ENCODE measurements around the gene PCDHA4. TPM values are rescaled to one million over a fixed set of nuclear protein-coding genes. Genes with fewer than 3 reads are reported as not detected.

The PCDHA4 gene
- total RNA-seq, 1 donor from 2014 or later, result 9.7 TPM

- Mint-ChIP-seq H3K4me3 (peak within 1 kb of the TSS; percentile 5), H3K4me1 (no peaks in the 10 kb centered on the region), H3K36me3 (peaks cover 24% of the 10 kb centered on the region), H3K27ac (no peak within 1 kb of the TSS), H3K9me3 (peaks cover 33% of the 10 kb centered on the region), H3K27me3 (ENCODE audit: insufficient read depth, low read depth) (peaks cover 2% of the 10 kb centered on the region)
- H3K27me3 ChIP-seq, result no peaks in the 10 kb centered on the region
- DNase-seq (ENCODE audit: low spot score), result peak; percentile 76
- H3K4me3 ChIP-seq, result peak within 1 kb of the TSS; percentile 60
- H3K36me3 ChIP-seq, result no peaks in the 10 kb centered on the region
- no peaks in the 10 kb centered on the region for H3K79me2 ChIP-seq (ENCODE audit: low read depth)
- no peaks in the 10 kb centered on the region for H3K4me1 ChIP-seq
- no peaks in the 10 kb centered on the region for H4K20me1 ChIP-seq (ENCODE audit: low read depth)
- peaks cover 5% of the 10 kb centered on the region for H3K9me3 ChIP-seq (ENCODE audit: low read depth)
- H3F3A ChIP-seq (ENCODE audit: low read depth), result no peaks in the 10 kb centered on the region
- H3K9ac ChIP-seq, result no peak within 1 kb of the TSS
- no peak within 1 kb of the TSS for H3K27ac ChIP-seq
- peak within 1 kb of the TSS; percentile 92 for H2AFZ ChIP-seq (replicated peaks)
- TF ChIP-seq CTCF (IDR thresholded peaks at IDR 0.05) (peak; percentile 72), EZH2phosphoT487 (IDR thresholded peaks at IDR 0.05) (no peak)
- peak within 1 kb of the TSS; percentile 76 for H3K4me2 ChIP-seq
Measured at GRCh38 chr5:140855772-140856674, 49.2 kb downstream of the PCDHA4 start, which contains the start of gene PCDHA10. PCDHA10 (plus strand) TSS chr5:140855897; CDS start chr5:140856049, 152 bp downstream.

GRCh38 chr5:140857177-140857986, 50.5 kb downstream of the PCDHA4 start:
- no peaks in the 10 kb centered on the region for H3K4me1 ChIP-seq
- no peak overlapping the region for H3K27ac ChIP-seq
- Mint-ChIP-seq H3K27me3 (ENCODE audit: insufficient read depth, low read depth) (peaks cover 5% of the 10 kb centered on the region), H3K9me3 (peaks cover 46% of the 10 kb centered on the region), H3K4me1 (no peaks in the 10 kb centered on the region), H3K27ac (no peak overlapping the region), H3K36me3 (peaks cover 35% of the 10 kb centered on the region), H3K4me3 (no peak overlapping the region)
- no peak overlapping the region for H3K4me2 ChIP-seq
- DNase-seq (ENCODE audit: low spot score), result no peak
- no peaks in the 10 kb centered on the region for H3K27me3 ChIP-seq
- no peaks in the 10 kb centered on the region for H3F3A ChIP-seq (ENCODE audit: low read depth)
- no peaks in the 10 kb centered on the region for H3K79me2 ChIP-seq (ENCODE audit: low read depth)
- H2AFZ ChIP-seq (replicated peaks), result no peak overlapping the region
- H3K4me3 ChIP-seq, result no peak overlapping the region
- H4K20me1 ChIP-seq (ENCODE audit: low read depth), result no peaks in the 10 kb centered on the region
- no peaks in the 10 kb centered on the region for H3K36me3 ChIP-seq
- H3K9ac ChIP-seq, result no peak overlapping the region
- TF ChIP-seq EZH2 (IDR thresholded peaks at IDR 0.05), result no peak
- TF ChIP-seq EZH2phosphoT487 (IDR thresholded peaks at IDR 0.05), result no peak
- no peak for TF ChIP-seq CTCF (IDR thresholded peaks at IDR 0.05)
- H3K9me3 ChIP-seq (ENCODE audit: low read depth), result peaks cover 5% of the 10 kb centered on the region

- Histone ChIP-seq H3K4me3 (no peak overlapping the region), H2AFZ (replicated peaks) (no peak overlapping the region), H3F3A (ENCODE audit: low read depth) (no peaks in the 10 kb centered on the region), H4K20me1 (ENCODE audit: low read depth) (no peaks in the 10 kb centered on the region), H3K79me2 (ENCODE audit: low read depth) (no peaks in the 10 kb centered on the region), H3K36me3 (no peaks in the 10 kb centered on the region), H3K4me2 (no peak overlapping the region), H3K4me1 (no peaks in the 10 kb centered on the region), H3K27ac (no peak overlapping the region), H3K27me3 (no peaks in the 10 kb centered on the region), H3K9ac (no peak overlapping the region), H3K9me3 (ENCODE audit: low read depth) (peaks cover 5% of the 10 kb centered on the region)
- H3K4me3 Mint-ChIP-seq, result no peak overlapping the region
- TF ChIP-seq CTCF (IDR thresholded peaks at IDR 0.05) (no peak), EZH2 (IDR thresholded peaks at IDR 0.05) (no peak), EZH2phosphoT487 (IDR thresholded peaks at IDR 0.05) (no peak)
- peaks cover 34% of the 10 kb centered on the region for H3K36me3 Mint-ChIP-seq
- no peak for DNase-seq (ENCODE audit: low spot score)
- no peak overlapping the region for H3K27ac Mint-ChIP-seq
- H3K9me3 Mint-ChIP-seq, result peaks cover 44% of the 10 kb centered on the region
- H3K4me1 Mint-ChIP-seq, result no peaks in the 10 kb centered on the region
- peaks cover 5% of the 10 kb centered on the region for H3K27me3 Mint-ChIP-seq (ENCODE audit: insufficient read depth, low read depth)
Measured at GRCh38 chr5:140857987-140858240, 51.0 kb downstream of the PCDHA4 start.
